Measurements from ENCODE around the gene DHRS3. TPM values are rescaled to one million over a fixed set of nuclear protein-coding genes. Genes with fewer than 3 reads are reported as not detected.
"Not testable (repeated sequence)": the region's sequence is repeated elsewhere in the genome, so short reads cannot be mapped to it uniquely, and the experiment has no call there.

The DHRS3 gene
- polyA plus RNA-seq, 4 donors, result 68.0 to 91.1 (median 79.2) TPM

DNA sequence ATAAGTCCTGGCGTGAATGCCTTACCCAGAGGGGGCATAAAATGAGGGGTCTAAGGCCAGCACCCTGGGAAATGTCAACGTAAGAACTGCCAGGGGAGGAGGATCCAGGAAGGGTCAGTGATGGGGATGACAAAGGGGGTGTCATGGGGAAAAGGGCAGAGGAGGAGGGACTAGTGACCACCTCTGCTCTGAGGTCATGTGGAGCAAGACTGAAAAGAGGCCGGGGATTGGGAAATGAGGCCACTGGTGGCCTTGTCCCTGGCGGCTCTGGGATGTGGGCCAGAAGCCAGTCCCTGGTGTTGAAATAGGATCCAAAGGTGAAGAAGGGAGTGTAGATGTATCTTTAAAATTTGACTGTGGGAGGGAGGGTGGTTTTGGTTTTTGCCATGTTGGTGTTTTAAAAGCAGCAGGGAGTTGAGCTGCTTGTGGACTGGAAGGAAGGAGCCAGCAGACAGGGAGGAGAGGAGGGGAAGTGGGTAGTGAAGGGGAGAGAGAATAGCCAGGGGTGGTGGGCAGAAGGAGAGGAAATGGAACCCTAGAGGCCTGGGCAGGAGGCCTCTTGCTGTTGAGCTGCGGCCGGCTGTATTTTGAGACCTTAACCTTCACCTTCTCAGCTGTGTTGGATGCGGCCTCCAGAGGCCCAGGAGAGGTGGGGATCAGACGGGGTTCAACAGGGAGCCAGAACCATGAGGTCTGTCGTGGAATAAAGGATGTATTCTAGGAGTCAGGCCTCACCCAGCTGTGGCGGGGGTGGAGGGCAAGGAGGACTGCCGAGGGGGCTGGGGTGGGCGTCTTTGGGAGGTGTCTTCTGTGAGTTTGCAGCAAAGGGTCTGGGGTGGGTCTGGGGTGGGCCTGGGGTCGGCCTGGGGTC, 92.5 kb downstream of the DHRS3 start:
- no peak for DNase-seq (ENCODE audit: low read depth in 4 of 4, low spot score in 3 of 4)

DNA sequence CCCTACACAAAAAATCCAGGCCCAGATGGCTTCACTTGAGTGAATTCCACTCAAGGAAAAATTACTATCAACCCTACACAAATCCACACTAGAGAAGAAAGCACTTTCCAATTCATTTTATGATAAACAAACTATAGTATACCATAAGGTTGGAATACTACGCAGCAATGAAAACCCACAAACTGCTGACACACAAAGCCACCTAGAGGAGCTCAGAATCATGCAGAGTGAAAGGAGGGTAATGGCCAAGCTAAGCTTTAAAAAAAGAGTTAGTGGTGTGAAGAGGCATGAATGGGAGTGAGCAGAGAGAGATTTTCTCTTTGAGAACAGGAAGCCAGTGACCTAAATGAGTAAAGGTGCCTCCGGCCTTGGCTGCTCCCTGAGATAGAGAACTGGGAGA, 93.7 kb downstream of the DHRS3 start:
- DNase-seq (ENCODE audit: low read depth in 4 of 4, low spot score in 3 of 4), result no peak

DNA sequence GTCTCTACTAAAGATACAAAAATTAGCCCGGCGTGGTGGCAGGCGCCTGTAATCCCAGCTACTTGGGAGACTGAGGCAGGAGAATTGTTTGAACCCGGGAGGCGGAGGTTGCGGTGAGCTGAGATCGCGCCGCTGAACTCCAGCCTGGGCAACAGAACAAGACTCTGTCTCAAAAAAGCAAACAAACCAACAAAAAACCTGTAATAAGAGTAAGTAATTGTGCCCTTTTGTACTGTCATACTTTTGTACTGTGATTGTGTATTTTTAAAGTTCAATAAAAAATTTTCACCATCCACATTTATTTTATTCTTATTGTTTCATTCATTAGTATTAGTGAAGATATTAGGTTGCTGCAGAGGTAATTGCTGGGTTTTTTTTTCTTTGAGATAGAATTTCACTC, 95.2 kb downstream of the DHRS3 start:
- DNase-seq (ENCODE audit: low read depth in 4 of 4, low spot score in 3 of 4), result not testable (repeated sequence)

DNA sequence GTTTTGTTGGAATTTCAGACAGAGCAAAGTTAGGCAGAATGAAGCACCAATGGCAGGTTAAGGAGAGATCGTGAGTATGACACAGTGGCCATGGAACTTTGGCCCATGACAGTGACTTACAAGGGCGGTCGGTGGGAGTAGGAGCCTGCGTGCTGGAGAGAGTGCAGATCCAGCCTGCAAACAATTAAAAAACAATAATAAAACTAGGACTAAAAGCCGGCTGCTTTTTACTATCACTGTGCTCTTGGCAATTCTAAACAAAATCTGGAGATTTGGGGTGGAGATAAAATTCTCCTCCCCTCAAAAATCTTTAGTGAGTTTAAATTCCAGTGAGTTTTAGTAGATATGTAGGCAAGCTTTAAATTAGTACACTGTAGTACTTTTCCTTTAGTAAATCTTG, 96.9 kb downstream of the DHRS3 start:
- DNase-seq (ENCODE audit: low read depth in 4 of 4, low spot score in 3 of 4), result no peak

DNA sequence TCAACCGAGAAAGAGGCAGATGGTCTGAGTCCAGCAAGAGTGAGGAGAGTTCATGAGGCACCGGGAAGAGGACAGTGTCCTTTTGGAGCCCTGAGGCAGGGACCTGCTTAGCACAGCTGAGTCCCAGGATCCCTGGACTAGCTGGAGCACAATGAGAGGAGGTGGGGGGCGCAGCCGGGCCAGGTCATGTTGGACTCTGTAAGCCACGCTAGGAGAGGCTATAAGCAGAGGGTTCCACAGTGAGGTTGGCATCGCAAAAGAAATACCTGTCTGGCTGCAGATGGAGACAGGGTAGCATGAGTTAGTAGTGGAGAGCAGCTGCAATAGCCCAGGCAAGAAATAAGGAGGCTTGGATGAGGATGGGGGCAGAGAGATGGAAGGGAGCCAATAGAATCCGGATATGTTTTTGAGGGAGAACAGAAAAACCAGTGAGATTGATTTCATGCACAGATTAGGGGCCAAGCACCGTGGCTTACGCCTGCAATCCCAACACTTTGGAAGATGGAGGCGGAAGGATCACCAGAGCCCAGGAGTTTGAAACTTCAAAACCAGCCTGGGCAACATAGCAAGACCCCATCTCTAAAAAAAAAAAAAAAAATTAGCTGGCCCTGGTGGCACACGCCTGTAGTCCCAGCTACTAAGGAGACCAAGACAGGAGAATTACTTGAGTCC, 98.2 kb downstream of the DHRS3 start:
- no peak for DNase-seq (ENCODE audit: low read depth in 4 of 4, low spot score in 3 of 4)

DNA sequence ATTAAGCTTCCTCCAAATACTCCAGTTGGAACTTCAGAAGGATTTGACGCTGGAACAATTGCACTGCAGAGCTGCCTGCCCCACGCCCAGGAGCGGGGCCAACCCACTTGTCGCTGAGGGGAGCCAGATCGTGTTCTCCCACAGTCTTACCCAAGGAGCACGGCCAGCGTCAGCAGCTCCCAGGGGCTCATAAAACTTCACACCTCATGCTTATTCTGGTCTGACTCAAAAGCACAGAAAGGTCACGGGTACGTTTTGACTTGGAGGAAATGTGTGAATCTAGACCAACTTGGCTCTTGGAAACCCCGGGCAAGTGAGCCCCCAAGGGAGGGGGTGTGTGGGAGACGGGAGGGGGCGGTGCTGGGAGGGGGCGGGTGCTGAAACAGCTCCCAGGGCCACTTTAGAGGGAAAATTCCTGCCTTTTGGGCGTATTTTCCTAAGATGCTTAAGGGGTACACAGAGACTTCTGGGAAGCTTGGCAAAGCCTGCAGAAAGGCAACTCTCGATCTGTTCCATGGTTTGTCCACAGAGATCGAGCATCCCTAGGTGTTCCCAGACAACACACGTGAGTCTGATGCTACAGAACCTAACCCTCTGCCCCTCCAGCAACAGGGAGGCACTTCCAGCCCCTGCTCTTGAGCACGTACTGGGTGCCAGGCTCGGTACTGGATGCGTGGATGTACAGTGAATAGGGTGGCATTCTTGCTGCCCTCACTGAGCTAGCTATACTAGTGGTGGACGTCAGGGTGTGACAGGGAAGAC, 98.9 kb downstream of the DHRS3 start:
- DNase-seq (ENCODE audit: low read depth in 4 of 4, low spot score in 3 of 4), result no peak

Other genes starting within 250 kb of the DHRS3 start
- 1 to 10 TPM; 1.1 to 2.1 (median 1.4) TPM for gene AADACL4, start 25.9 kb upstream of the DHRS3 start, polyA plus RNA-seq (ENCODE audit: insufficient read length in 4 of 4)
- gene AADACL3, start 97.9 kb upstream of the DHRS3 start, polyA plus RNA-seq (ENCODE audit: insufficient read length in 4 of 4), result not detected
- gene CFAP107, start 128.0 kb upstream of the DHRS3 start, polyA plus RNA-seq (ENCODE audit: insufficient read length in 4 of 4), result 1 to 10 TPM in 1 of 4 donors, under 1 TPM in 3; 0.89 to 1.0 (median 0.95) TPM
- not detected for gene PRAMEF12, start 155.5 kb upstream of the DHRS3 start, polyA plus RNA-seq (ENCODE audit: insufficient read length in 4 of 4)
- not detected for gene PRAMEF1, start 173.2 kb upstream of the DHRS3 start, polyA plus RNA-seq (ENCODE audit: insufficient read length in 4 of 4)
- gene PRAMEF11, start 213.2 kb upstream of the DHRS3 start, polyA plus RNA-seq (ENCODE audit: insufficient read length in 4 of 4), result not detected
- gene HNRNPCL1, start 230.5 kb upstream of the DHRS3 start, polyA plus RNA-seq (ENCODE audit: insufficient read length in 4 of 4), result under 1 TPM in 3 of 4 donors, not detected in 1; 0.24 to 0.40 (median 0.31) TPM
- gene PRAMEF2, start 238.9 kb upstream of the DHRS3 start, polyA plus RNA-seq (ENCODE audit: insufficient read length in 4 of 4), result not detected

All from right renal pelvis (tissue), 4 donors.